HG02623 (cell line): Measurements from ENCODE around the gene ARID1B.

ENCODE experiments used
- ATAC-seq: cut with Tn5 transposase; IDR thresholded peaks from one replicate; pipeline ENCODE4 v1.9.1; 2021; ENCODE audit warnings: moderate library complexity; ENCODE audit not compliant: unreplicated experiment

The ARID1B gene

DNA sequence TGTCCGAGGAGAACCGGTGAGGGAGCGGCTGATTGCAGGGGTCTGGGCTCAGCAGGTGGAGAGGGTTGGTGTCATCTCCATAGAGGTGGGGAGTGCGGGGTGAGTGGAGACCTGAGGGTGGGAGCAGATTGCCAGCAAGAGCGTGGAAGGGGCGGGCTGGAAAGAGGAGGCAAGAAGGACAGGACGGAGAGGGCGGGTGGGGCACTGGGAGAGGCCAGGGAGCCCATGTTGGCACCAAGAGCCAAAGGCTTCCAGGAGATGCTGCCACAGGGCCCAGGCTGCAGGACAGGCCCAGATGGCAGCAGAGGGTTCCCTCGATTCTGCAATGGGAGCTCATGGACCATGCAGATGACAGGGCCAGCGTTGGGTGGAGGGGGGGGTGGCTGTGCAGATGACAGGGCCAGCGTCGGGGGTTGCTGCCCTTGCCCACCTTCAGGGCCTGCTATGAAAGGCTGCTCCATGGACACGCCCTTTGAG is 440.8 kb downstream of the ARID1B start:
- ATAC-seq: no peak

DNA sequence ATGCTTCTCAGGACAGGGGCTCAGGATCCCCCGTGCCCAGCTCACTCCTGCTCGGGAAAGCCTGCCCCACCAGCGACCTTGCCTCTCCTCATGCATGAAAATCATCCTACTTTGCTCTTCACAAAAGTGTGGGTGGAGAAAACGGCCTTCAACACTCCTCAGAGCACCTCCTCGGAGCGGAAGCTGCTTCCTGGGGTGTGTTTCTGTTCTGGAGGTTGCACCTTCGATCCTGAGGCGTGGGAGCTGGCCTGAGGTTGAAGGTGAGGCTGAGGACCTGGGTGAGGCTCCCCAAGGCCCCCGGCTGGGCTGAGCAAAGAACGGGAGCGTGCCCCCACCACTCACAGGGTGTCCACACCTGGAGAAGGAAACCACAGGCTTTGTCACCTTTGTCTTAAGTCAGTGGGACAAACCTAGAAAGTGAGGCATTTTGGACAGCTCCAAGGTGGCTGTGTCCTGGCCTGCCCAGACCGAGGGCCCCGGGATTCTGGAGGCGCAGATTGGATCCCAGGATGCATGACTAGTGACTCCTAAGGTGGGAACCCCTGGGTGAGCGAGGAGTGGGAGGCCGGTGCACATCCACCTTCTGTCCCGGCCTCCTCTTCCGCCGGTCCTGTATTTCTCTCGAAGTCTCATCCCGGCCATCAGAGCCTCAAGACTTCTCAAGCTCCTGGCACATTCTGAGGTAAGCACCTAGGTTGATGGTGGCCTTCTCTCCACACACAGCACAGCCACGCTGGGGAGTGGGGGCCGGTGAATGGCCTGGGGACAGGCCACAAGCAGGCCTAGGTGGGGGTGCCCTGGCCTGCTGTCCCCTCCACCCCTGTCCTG is 441.4 kb downstream of the ARID1B start:
- ATAC-seq: no peak

- no peak for ATAC-seq
Measured at GRCh38 chr6:157219201-157220200, 442.3 kb downstream of the ARID1B start.

DNA sequence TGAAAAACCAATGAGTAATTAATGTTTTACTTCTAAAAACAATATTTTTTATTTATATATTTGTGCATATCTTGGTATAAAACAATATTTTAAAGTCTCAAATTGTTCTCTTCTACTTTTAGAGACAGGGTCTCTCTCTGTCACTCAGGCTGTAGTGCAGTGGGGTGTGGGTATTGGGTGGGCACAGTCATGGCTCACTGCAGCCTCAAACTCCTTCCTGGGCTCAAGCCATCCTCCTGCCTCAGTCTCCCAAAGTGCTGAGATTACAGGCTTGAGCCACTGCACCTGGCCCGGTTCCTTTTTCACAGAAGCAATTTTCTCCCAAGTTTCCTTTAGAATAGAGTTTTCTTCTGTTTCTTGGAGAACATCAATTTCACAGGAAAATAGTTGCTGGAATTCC is 443.3 kb downstream of the ARID1B start:
- no peak for ATAC-seq

DNA sequence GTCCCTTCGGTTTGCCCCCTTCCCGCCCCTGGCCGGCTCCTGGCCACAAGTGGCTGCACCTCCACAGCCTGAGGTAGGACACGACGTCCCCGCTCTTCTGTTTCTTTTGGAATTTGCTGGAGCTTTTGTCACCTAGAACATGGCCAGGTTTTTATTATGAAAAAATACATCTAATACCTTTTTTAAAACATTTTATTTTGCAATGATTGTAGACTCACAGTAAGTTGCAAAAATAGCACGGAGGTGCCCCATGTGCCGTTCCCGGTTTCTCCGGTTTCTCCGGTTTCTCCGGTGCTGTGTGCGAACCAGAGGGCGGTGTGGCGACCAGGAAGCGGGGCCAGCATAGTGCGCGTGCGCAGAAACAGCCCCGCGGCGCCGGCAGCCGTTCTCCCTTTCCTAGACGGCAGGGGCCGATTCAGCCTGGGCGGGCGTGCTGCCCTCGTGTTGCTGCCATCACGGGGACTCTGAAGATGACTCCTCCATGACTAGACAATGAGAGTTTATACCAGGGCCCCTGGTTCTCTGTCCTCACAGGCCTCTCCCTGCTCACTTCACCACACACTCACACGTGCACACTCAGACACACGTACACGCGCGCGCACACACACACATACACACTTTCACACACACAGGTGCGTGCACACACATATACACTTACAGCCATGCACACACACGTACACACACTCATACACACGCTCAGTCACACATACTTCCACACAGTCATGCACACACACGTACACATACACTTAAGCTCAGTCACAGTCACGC is 444.1 kb downstream of the ARID1B start:
- ATAC-seq: no peak

DNA sequence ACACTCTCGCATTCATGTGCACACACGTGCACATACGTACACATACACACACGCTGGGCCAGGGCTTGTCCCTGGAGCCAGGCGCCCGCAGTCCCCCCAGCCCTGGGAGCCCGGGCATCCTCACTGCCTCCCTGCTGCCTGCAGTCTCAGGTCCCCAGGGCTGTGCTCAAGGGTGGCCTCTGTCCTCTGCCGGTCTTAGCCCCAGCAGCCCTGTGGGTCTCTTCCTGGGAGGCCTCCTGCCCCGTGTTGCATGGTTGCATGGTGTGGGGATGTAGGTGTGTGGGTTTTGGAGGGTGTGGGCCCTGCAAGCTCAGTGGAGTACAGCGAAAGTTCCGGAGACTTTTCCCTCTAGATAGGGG is 444.6 kb downstream of the ARID1B start:
- ATAC-seq: no peak

- ATAC-seq: no peak
Measured at GRCh38 chr6:157222201-157222981, 445.2 kb downstream of the ARID1B start.

GRCh38 chr6:157223021-157223430 is 445.8 kb downstream of the ARID1B start:
- no peak for ATAC-seq

DNA sequence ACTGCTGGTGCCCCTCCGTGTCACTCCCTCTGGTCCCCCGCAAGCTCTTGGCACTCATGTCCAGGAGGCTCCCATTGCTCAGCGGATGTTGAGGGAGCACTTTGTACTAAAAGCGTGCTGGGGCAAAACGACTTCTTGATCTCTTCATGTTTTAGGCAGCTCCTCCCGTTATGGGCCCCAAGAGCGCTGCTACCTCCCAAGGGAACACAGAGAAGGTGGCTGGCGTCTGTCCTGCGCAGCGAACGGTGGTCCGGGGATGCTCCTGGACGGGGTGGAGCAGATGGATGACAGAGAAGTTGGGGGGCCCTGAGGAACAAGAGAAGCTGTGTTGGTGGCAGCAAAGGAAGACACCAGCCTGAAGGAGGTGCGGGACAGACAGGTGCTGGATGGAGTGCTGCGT is 446.3 kb downstream of the ARID1B start:
- ATAC-seq: no peak

DNA sequence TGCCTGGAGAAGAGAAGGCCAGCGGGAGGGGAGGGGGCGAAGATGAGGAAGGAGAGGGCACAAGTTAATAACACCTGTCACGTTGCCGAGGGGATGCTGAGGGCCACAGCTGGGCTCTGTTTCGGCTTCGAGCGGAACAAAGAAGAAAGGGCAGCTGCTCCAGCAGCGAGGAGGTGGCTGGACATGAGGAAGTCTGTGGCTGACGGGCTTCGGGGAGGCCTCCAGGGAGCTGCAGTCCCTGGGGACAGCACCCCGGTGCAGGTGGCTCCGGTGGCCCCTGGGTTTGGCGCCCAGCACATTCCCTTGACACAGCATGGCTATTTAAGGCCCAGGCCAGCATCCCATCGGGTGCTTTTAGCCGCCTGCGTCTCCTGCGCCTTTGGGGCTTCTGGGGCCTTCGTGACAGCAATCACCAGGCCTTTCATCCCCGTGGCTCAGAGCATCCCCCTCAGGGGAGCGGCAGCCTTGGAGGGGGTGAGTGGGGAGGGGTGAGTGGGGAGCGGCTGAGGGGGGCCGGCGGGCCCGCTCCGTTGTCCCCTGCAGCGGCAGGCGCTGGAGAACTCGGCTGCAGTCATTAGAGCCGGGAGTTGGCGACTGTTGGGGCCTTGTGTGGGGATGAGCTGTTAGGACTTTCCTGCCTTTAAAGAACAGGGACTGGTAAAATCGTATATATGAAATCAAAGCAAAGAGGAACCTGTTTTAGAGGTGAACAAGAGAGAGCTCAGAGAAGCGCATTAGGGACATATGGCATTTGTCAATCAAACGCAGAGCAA is 447.2 kb downstream of the ARID1B start:
- no peak for ATAC-seq

- no peak for ATAC-seq
Measured at GRCh38 chr6:157224951-157225574, 447.9 kb downstream of the ARID1B start.

GRCh38 chr6:157225575-157225995 is 448.4 kb downstream of the ARID1B start:
- ATAC-seq: no peak

DNA sequence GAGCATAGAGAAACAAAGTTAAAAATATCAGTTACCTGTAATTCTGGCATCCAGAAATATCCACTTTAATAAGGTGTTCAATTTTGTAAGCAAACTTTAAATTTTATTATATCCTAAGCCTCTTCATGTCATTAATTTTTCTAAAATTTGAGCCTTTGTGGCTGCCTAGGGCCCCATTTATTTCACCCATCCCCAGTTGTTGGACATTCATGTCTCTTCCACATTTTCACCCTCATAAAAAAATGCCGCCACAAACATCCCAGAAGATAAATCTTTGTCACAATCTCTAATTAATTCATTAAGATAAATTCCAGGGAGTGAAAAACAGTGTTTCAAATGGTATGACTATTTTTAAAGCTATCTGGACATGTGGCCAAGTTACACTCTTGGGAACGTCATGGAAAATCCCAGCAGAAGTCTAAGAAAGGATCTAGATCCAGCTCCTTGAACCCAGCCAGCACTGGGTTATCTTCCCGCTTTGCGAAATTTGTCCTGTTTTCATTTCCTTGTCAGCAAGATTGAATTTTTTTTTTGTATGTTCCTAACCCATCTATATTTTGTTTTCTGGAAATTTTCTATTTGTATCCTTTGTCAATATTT is 448.9 kb downstream of the ARID1B start:
- no peak for ATAC-seq

DNA sequence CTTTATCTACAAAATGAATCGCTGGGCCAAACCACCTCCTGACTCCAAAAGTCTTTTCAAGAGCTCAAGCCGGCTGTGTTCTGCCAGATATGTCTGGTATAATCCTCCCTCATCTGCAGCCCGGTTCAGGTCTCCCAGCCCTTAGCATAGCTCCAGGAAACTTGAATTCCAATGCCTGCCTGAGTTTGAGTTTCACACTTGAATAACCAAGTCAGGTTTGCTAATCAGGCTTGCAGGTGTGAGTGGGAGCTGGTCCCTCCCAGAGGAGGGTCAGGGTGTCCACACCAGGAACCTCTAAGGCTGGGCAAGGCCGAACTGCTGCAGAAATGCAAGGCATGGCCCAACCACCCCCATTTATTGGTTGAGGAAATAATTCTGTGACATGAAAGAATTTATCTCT is 449.6 kb downstream of the ARID1B start:
- no peak for ATAC-seq

- no peak for ATAC-seq
Measured at GRCh38 chr6:157227202-157228166, 450.3 kb downstream of the ARID1B start.

DNA sequence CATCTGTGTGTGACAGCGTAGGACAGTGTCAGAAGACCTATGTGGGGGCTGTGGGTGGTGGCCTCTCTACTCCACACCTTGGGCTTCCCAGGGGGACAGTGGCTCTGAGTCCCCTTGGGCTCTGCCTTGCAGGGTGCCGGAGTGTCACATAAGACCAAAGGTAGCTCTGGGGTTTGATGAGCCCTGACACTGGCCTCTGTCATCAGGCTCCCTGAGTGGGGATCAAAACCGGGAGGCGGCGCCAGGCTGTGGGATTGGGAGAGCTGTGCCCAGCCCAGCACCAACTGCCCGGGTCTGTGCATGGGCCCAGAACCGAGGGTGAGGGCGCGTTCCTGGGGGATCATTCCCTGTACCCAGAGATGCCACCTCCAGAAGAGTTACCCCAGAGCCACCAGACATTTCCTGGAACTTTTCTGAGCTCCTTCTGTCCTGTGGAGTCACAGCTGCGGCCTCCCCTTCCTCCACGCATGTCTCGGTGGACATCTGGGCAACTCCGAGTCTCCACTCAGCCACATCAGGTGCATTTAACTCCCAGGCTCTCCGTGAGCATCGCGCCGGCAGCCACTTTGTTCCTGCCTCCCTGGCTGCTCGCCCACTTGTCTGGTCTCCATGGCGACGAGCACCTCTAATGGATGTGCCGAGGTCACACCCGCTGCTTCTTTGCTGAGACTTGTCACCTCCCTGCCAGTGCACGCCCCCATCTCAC is 451.4 kb downstream of the ARID1B start:
- no peak for ATAC-seq

DNA sequence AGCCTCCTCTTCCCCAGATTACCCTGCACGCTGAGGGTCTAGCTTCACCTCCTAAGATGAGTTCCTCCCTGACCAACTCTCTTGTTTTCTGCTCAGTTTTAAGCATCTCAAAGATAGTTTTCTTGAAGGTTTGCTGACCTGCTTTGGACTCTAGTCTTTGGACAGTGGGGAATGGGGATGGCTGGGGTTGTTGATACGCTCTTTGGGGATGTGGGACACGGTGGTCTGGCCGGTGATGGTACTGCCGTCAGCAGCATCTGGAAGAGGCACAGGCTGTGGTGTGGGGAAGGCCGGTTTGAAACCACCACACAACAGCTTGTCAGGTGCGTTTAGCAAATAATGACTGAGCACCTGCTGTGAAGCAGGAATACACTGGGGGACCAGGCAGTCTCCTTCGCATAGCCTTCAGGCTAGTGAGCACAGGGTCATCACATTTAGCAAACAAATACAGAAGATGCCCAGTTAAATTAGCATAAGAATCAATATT is 452.0 kb downstream of the ARID1B start:
- no peak for ATAC-seq
